Hematopoietic multipotent progenitor cell treated with erythropoietin and hydrocortisone succinate and interleukin-3 and kit ligand, for 4 days (in vitro differentiated cells): ENCODE data around the gene TECR.
"Not testable (repeated sequence)": the region's sequence is repeated elsewhere in the genome, so short reads cannot be mapped to it uniquely, and the experiment has no call there.

Experiments used
- DNase-seq: peaks from one replicate; pipeline ENCODE4 v3.0.0-alpha.2; 2015

TECR gene

DNA sequence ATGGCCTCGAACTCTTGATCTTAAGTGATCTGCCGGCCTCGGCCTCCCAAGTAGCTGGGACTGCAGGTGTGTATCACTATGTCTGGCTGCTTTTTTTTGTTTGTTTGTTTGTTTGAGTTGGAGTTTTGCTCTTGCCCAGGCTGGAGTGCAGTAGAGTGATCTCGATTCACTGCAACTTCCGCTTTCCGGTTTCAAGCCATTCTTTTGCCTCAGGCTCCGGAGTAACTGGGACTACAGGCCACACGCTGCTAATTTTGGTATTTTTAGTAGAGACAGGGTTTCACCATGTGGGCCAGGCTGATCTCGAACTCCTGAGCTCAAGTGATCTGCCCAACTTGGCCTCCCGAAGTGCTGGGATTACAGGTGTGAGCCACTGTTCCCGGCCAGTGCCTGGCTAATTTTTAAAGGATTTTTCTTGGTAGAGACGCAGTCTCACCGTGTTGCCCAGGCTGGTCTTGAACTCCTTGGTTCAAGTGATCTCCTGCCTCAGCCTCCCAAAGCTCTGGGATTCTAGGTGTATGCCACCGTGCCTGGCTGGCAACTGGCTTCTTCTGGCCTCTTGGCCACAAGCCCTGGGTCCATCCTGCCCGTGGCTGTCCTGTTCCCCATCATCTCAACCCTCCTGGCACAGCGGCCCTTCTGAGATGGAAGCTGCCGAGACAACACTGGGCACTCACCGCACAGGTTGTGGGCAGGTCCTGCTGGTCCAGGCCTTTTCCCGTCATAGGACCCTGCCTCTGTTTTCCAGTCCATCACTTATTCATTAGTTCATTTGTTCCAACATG lies 11.5 kb downstream of the TECR start:
- no peak for DNase-seq

DNA sequence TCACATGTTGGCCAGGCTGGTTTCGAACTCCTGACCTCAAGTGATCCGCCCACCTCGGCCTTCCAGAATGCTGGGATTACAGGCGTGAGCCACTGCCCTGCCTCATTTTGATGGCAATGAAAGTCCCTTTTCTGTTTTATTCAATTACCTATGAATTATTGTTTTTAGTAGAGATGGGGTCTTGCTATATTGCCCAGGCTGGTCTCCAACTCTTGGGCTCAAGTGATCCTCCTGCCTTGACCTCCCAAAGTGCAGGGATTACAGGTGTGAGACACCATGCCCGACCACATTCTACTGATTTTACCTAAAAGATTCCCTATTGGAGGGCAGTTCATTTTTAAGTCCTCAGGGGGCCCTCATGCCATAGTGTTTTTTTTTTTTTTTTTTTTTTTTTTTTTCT lies 12.6 kb downstream of the TECR start:
- DNase-seq = not testable (repeated sequence)

DNA sequence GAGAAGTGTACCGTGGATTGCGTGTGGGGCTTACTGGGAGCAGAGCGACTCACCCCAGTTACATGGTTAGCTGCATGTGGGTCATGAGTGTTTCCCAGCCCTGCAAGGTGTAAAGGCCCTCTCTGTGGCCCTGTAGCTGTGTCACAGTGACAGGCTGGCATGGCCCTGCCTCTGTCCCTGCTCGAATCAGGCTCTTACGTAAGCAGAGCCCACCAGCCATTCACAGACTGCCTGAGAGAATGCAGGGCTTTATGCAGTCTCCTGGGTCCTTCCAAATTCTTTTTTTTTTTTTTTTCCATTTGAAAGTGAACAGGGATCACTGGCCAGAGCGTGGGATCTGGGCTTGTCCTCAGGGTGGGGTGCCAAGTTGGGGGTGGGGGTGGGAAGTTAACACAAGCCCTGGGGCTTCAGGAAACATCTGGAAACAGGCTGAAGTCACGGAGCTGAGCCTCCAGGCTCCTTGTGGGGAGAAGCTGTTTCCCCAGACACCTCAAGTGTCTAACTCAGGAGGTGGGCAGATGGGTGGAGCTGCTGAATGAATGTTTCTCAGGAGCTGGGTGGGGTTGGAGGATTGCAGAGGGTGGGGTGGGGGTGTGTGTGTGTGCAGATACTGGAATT lies 13.4 kb downstream of the TECR start:
- peak; percentile 56 for DNase-seq

DNA sequence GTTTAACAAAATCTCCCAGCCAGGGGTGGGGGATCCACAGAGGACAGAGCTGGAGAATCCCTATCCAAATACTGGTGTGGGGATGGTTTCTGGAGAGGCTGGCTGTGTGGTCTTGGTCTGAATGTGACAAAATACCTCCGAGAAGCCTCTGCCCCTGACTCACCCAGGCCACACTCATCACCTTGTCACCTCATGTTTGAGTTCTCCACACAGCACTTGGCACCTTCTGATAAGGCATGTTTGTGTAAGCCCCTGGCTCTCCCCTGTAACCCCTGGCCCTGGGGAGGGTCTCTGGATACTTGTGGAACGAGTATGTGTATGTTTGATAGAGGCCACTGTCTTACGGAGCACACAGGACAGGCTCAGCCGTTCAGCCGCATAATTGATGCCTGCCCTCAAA lies 14.7 kb downstream of the TECR start:
- no peak for DNase-seq

DNA sequence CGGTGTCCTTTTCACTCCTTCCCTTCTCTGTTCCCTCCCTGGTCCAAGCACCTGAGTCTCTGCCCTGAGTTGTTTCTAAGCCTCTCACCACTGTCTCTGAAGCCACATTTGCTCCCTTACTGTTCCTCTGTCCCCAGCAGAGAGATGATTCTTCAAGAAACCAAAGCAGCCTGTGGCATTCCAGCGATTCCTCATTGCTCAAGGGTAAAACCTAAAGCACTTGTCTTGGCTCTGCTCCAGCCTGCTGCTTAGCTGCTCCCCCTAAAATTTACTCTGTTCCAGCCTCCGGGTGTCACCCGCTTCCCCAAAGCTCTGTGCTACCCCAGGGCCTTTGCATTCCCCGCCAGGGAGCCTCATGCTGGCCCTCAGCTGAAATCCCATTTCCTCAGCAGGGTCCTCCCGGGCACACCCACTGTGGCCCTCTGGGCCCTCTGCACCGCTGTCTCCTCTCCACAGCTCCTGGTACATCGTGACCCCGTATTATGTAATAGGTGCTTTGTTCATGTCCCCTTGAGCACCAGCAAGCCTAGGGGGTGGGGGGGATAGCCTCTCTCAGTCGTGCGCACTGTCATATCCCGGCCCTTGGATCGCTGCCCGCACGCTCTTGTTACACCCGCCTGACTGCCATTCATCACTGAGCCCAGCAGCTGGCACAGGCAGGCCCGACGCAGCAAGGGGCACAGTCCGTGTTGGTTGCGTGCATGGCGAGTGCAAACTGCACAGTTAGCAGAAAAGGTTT lies 15.8 kb downstream of the TECR start:
- no peak for DNase-seq

DNA sequence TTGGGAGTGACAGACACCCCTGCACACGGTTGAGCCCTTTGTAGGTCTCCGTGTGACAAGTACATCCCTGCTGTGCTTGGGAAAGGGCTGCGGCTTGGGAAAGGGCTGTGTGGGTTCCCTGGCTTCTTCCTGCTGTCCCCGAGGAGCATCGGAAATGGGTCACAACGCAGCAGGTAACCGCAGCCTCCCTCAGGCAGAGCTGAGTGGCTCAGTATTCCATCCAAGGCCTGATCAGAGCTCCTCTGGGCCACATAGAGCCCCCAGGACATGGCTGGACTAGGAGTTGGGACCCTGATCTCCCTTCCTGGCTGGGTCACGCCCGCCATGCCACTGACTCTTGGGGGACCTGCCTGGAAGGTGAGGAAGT lies 16.3 kb downstream of the TECR start:
- DNase-seq = no peak

DNA sequence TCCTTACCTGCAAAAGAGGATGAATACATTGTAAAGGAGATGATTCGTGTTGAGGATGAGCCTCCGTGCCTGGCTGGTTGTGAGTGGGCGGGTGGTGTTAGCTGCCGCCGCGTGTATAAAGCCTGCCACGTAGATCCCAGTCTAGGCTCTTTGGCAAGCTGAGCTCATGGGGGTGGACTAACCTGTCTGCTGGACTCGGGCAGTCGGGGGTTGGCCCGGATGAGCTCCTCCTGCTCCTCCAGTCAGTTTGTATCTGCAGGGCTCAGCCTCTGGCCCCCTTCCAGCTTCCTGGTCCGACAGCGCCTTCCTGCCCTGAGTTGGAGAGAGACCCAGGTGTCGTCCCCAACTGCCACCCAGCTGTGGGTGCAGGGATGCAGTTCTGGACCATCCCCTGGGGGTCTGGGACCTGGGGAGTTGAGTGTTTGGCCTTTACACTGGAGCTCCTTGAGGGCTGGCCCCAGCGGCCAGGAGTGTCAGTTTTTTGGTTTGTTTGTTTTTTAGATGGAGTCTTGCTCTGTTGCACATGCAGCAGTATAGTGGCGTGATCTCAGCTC lies 20.9 kb downstream of the TECR start:
- DNase-seq = no peak

DNA sequence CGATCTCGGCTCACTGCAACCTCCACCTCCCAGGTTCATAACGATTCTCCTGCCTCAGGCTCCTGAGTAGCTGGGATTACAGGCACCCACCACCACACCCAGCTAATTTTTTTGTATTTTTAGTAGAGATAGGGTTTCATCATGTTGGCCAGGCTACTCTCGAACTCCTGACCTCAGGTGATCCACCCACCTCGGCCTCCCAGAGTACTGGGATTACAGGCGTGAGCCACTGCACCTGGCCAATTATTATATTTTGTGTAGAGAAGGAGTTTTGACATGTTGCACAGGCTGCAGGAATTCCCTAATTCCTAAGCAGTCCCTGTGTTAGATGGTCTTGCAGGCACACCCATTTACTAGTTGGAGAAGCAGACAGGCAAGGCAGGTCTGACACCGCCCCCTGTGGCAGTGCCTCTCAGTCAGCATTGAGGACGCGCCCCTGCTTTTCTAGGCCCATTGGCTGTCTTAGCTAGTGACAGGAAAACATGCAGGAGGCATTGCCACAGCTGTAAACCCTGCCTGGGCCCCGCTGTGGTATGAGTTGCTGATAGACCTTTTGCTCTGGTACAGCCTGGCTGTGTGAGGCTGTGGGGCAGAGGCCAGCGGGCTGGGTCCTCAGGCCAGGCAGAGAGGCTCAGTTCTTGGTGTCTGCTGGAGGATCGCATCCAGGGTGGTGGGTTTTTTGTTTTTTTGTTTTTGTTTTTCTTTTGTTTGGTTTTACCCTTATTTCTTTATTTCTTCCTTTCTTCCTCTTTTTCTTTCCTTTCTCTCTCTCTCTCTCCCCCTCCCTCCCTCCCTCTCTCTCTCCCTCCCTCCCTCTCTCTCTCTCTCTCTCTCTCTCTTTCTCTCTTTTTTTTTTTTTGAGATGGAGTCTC lies 22.0 kb downstream of the TECR start:
- DNase-seq = peak; percentile 96

DNA sequence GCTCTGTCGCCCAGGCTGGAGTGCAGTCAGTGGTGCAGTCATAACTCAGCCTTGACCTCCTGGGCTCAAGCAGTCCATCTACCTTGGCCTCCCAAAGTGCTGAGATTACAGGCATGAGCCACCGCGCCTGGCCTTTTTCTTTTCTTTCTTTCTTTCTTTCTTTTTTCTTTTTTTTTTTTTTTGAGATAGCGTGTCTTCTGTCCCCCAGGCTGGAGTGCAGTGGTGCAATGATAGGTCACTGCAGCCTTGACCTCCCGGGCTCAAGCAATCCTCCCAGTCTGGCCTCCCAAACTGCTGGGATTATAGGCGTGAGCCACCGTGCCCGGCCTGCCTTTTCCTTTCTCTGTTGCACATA lies 22.6 kb downstream of the TECR start:
- DNase-seq = not testable (repeated sequence)

DNA sequence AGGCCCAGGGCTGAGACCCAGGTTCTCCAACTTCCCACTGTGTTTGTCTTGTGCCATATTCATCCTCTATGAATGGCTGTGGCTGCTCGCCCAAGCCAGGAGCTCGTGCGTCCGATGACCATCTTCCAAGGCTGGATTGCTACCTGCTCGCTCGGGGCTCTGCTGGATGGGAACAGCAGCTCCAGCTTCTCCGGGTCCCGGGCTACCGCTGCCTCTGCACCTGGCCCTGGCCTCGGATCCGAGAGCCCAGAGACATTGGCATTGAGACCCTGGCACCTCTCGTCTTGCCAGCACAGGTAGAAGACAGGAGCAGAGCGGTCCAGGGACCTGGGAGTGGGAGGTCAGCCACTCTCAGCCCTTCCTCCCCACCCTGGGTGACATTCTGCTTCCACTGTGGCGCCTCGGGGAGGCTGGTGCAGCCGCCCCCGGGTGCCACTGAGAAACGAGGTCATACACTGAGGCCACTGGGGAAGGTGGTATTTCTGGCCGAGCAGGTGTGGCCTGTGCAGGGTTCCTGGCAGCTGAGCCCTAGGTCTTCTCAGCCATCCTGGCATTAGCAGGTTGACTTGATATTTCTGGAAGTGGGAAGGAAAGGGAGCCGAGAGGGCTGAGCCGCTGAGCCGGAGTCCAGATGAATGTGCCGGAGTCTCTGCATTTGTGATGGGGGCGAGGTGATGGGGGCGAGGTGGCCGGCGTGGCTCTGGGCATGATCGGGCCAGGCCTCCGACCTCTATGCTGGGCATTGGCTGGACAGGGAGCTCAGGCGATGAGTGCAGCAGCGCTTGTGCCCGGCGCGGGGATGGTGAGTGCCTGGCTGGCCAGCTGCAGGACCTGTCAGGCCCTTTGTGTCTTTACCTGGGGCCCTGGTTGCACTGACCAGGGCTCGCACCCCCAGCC lies 23.9 kb downstream of the TECR start:
- no peak for DNase-seq

DNA sequence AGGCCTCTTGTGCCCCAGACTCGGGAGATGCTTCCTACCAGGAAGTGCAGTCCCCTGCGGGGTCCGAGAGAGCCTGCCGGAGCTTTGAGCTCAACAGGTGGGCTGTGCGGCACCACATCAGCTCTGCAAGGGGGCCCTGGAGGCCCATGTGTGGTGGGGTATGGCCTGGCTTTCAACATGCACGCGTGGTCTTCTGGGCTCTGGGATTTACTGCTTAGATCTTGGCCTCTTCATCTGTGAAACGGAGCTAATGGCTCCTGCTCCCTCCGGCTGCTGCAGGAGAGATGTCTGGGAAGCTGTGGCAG lies 24.5 kb downstream of the TECR start:
- no peak for DNase-seq

DNA sequence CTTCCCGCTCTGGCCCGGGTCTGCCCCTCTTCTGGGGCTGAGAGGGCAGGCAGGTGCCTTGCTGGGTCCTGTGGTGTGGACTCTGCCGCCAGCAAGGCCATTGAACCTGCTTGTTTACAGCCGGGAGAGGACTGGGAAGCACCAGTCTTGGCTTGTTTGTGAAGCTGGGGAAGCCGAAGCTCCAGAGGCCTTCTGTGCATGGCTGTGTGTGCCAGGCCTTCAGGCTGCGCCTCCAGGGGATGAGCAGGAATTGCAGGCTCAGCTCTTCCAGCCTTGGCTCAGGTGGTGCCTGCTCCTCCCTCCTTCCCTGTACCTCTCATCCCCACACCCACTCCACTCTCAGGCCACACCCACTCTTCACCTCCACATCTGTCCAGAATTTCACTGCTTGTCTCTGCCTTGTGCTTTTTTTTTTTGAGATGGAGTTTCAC lies 25.0 kb downstream of the TECR start:
- DNase-seq = no peak

DNA sequence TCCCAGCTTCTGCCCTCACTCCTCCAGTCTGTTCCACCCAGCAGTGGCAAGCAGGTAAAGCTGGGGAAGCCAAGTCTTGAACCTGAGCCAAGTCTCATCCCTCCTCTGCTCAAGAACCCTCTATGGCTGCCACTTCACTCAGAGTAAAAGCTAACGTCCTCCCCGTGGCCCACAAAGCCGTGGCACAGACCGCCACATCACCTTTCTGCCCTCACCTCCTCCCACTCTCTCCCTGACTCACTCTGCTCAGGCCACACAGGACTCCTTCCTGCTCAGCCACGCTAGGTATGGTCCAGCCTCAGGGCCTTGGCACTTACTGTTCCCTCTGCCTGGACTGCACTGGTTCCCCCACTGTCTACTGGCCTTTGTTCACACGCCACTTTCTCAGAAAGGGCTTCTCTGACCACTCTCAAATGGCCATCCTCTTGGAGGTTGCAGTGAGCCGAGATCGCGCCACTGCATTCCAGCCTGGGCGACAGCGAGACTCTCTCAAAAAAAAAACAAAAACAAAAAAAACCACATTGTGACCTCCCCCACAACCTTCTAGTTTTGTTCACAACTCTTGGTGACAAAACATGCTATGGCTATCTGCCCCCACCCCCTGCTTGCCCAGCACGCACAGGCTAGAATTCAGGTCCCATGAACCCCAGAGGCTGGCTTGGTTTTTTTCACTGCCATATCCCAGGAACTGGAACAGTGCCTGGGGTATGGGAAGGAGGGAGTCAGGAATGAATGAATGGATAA lies 26.7 kb downstream of the TECR start:
- no peak for DNase-seq

DNA sequence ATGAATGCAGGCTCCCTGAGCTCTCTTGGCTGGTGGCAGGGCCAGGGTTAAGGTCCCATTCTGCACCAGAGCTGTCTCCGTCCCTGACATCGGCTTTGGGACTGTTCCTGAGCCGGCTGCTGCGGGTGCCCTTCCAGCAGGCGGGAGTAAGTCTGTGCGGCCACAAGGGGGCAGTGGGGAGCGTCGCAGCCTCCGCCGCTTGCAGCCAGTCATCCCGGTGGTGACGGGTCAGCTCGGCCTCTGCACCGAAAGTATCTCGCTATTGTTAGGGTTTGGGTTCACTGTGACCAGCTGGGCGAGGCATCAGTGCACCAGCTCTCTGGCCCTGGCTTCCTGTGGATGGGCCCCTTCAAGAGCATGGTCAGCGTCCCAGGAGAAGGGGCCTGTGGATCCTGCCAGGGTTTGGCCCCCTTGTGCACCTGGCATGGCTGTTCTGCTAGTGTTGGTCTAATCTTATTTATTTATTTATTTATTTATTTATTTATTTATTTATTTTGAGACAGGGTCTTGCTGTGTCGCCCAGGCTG lies 27.3 kb downstream of the TECR start:
- peak; percentile 92 for DNase-seq

DNA sequence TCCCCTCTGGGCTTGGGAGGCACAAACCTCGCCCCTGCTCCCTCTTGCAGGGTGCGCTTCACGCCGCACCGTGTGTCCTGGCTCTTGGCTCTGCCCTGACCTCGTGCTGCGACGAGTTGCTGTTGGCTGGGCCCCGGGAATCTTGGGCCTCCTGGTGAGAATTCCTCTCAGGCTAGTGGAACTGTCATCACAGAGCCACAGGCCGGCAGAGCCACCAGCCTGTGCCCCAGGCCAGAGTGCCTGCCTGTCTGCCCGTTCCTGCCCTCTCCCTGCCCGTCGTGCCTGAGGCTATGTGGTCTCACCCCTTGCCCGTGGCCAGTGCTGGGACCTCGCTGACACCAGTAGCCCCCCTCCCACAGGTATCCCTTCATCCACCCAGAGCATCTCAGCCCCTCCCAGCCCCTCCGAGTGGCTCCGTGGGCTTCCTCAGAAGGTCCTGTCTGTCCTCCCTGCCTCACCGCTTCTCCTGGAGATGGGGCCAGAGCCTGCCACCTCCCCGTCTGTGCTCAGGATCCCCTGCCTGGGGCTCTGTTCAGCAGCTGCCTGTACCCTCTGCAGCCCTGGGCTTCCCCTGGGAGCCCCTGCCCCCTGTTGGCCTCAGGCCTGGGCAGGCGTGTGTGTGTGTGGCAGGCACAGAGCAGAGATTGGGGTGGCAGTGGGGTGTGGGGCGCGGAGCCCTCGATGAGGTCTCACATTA lies 29.1 kb downstream of the TECR start:
- DNase-seq = no peak

DNA sequence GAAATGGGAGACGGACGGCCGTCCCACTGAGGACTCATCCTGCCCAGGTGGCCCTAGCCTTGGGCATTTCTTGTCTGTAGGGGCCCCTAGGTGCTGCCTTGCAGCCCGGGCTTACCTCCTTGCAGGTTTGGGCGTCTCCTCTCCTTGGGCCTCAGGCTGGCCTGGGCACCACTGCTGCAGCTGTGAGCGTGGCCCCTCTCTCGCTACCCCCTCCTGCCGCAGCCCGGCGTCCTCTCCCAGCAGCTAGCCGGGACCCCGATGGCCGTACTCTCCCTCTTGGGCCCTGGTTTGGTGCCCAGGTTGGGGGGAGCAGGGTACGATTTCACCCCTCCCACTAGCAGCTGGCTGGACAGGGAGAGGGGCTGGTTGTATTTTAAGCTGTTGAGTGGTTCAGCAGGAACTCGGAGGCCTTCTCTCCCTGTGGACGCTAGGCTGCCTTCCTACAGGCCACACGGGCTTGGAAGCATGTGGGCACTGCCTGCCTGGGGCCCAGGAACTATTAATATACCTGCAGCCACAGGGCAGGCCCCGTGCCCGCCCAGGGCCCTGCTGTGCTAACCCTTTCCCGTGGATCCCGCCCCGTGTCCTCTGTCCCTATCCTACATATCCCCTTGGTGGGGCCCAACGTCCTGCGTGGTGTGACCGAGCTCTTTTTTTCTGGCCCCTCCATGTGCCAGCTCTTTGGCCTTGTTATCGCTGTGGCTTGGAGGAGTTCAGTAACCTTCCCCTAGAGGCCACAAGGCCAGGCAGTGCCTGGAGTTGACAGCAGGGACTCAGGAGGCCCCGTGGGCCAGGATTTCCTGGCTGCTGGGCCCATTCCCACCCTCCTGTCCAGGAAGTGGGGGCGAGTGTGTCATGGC lies 30.8 kb downstream of the TECR start:
- DNase-seq = peak; percentile 73

DNA sequence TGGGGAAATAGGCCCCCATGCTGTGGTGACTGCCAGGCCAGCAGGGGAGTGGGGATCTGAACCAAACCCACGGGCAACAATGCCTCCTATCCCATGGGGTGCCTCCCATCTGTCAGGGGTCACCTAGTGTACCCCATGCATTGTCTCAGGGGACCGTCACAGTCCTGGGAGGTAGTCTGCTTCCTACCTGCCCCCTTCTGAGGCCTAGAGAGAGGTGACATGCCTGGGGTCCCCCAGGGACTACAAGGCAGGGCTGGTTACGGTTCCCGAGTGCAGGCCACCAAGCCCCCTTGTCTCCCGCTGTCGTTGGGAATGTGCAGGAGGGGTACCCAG lies 31.3 kb downstream of the TECR start:
- DNase-seq = no peak

DNA sequence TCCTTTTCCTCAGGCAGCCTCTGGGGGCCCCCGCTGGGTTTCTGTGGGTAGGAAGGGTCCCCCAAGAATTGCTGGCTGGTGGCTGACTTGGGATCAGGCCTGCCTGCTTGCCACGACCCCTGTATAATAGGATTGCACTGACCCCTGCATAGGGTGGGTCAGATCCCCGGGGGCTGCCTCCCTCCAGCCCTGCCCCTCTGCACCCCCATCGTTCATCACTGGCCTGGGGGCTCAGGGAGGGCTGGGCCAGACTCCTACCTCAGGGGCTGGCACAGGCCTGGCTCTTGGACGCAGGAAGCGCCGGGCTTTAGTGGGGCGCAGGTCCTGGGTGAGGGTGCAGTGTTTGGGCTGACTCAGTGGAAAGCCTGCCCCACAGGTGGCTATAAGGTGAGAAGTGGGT lies 31.9 kb downstream of the TECR start:
- no peak for DNase-seq

DNA sequence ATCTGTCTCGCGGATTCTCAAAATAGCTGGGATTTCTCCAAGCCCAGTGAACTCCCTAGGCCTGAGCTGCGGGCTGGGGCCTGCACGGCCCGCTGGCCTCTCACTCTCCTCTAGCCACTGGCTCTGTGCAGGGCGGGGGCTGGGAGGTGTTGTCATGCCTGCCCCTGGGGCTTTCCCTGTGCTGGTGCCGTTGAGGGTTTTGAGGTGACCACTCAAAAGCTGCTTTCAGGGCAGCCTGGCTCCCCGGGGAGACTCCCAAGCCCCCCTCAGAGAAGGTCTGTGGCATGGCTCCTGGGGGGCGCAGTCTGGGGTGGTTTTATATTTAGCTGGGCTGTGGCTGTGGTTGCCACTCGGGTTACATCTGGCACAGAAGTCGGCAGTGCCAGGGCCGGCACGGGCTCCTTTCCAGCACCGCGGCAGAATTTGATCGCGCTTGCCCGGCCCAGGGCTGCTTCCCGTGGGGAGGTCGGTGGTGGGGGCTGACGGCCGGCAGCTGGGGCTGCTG lies 32.5 kb downstream of the TECR start:
- no peak for DNase-seq
